Suppressor macrophage treated with lipopolysaccharide for 1 hour (primary cell): ENCODE data around the gene FTMT.
"Not testable (repeated sequence)": the region's sequence is repeated elsewhere in the genome, so short reads cannot be mapped to it uniquely, and the experiment has no call there.

ENCODE experiments used
- DNase-seq, 3 donors: peaks; one replicate each; pipeline ENCODE4 v3.0.0-alpha.2; 2020 to 2022

The FTMT gene

DNA sequence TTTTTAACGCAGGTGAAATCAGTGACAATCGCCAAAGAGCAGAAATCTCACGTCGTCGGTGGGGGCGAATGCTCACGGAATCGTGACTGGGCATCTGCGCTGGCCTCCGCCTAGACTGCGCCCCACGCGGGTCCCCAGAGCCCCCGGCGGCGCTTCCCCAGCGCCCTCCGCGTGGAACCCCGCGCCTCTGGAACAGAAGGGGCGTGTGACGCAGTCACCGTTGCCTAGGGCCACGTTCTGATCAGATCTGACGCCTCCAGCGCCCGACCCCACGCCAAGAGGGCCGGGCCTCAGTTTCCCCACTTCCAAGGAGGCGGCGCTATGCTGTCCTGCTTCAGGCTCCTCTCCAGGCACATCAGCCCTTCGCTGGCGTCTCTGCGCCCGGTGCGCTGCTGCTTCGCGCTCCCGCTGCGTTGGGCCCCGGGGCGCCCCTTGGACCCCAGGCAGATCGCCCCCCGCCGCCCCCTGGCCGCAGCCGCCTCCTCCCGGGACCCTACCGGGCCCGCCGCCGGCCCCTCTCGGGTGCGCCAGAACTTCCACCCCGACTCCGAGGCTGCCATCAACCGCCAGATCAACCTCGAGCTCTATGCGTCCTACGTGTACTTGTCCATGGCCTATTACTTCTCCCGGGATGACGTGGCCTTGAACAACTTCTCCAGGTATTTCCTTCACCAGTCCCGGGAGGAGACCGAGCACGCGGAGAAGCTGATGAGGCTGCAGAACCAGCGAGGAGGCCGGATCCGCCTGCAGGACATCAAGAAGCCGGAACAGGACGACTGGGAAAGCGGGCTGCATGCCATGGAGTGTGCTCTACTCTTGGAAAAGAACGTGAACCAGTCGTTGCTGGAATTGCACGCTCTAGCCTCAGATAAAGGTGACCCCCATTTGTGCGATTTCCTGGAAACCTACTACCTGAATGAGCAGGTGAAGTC lies at the start of gene FTMT:
Gene FTMT (plus strand): TSS at position 240 of the 932 bp plus-strand sequence. CDS start 82 bp downstream, at position 322.
- no peak for DNase-seq

DNA sequence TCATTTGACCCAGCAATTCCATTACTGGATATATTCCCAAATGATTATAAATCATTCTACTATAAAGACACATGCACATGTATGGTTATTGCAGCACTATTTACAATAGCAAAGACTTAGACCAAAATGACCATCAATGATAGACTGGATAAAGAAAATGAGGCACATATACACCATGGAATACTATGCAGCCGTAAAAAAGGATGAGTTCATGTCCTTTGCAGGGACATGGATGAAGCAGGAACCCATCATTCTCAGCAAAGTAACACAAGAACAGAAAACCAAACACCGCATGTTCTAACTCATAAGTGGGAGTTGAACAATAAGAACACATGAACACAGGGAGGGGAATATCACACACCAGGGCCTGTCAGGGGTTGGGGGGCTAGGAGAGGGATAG lies 46.4 kb upstream of the FTMT start:
- DNase-seq: not testable (repeated sequence)

DNA sequence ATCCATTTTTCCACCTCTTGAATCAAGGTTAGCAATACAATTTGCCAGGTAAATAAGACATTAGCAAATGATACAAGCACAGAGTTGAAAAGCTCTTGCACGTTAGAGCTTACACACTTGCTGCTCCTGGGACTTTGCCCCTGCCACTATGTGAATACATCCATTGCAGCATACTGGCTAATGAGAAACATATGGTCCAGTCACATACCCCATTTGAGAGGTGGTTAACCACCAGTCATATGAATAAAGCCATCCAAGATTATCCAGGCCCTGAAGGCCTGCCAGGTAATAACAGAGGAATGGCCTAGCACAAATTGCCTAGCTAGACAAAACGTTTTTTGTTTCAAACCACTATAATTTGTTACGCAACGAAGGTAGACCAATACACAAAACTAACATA lies 45.8 kb upstream of the FTMT start:
- DNase-seq: no peak

DNA sequence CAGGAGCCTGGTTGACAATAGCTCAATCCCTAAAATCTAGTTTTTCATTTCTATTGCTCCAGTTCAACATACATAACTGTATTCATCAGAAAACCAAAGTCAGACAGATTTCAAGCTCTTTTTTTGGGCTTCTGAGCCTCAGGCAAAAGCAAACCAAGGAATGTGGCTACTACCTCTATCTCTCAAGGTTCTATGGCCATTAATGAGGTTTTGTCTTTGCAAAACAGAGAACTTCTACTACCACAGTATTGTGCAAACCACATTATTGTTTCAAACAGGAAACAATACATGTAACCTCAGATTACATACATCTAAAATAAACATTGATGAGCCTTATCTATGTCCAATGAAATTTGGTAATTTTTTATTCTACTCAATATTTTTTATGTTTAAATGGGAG lies 35.5 kb upstream of the FTMT start:
- DNase-seq: no peak

DNA sequence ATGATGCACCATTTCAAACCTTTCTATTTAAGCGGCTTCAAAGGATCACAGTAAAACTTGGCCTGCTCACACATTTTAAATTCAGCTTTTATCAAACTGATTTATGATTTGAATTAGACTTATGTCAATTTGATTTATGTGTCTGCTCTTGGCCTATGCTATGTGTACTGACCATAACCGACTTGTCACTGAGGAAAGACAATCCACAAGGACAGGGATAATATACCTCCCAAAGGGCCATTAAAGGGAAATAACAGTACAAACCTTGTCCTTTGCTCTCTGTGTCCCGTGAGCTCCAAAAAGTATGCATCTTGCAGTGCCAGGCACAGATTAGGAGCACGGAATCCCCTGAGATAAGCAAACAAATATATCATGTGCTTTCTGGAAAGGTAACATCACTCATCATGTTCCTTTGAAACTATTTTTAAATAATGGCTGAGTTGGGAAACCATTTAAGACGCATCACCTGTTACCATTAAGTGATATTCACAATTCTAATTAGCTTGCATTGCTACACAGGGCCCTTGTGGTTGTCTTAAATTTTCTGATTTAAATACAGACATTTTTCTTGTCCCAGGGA lies 31.9 kb upstream of the FTMT start:
- no peak for DNase-seq

DNA sequence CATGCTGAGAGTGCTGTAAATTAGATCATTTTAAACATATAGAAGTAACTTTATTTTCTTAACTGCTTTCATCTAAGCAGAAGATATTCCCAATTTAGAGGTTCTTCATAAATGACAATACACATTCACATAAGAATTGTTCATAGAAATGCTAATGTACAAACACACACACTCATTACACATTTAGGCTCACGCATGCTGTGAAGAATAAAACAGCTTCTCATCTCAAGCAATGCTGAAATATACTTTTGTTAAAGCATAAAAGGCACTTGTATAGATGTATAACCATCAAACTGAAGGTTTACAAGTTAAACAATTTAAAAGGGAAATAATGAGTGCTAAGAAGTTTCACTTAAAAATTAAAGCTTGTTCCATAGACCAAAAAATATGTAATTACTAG lies 18.1 kb upstream of the FTMT start:
- DNase-seq: no peak

DNA sequence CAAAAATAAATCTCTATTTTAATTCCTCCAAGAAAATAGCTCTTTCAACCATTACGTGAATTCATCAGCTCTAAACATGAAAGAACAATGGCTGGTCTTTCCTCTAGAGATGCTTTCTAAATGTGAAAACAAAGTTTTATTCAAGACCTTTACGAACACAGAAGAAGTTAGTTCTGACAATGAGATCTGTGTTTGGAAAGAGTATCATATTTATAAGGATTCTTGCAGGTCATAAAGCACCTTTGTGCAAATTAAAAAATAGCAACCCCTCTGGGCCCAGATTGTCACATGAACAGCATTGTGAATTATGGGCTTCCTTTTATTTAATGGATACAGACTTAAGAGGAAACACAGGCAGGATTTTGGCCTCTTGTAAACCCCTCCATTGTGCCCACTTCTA lies 17.7 kb upstream of the FTMT start:
- DNase-seq: no peak

DNA sequence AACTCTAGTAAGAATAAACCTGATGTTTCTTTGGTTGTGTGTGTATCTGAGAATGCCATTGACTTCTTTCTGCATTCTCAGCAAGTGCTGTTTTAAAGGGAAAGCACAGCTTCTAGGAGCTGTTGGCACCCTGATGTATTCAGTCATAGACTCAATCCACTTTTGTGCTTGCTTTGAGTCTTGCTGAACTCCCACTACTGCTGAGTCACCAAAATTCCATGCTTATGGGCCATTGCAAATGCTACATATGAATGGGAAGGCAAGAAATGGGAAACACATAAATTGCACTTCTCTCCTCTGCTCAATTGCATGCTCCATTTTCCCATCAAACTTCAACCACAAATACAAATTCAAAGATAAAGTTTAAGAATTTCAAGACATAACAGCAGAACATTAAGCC lies 9.8 kb upstream of the FTMT start:
- DNase-seq: no peak

DNA sequence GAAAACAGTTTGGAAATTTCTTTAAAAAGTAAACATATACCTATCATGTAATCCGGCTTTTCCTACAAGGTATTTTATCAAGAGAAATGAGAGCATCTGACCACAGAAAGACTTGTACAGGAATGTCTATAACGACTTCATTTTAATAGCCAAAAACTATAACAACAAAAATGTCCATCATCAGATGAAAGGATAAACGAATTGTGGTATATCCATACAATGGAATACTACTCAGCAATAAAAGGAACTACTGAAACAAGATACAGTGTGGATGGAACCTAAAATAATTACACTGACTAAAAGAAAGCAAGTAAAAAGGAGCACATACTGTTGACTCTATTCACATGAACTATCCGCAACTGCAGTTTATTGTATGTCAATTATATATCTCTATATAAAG lies 1.4 kb upstream of the FTMT start:
- DNase-seq: no peak

DNA sequence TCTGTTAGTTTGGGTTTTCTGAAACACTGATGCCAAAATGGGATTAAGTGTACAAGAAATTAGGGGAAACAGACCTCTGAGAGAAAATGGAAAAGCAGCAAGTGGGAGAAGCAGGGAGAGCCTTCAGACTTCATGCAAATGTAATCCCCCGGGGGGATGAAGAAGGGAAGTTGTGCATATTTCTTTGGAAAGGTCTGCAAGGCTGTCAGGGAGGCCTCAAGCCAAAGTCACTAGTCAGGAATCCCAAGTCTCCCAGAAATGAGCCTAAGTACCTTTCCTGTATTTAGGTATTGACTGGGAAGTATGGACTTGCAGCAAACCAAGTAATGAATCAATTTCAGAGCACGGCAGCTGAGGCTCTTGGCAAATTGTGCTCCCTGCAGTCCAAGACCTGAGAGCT lies 2.2 kb downstream of the FTMT start:
- DNase-seq: no peak

DNA sequence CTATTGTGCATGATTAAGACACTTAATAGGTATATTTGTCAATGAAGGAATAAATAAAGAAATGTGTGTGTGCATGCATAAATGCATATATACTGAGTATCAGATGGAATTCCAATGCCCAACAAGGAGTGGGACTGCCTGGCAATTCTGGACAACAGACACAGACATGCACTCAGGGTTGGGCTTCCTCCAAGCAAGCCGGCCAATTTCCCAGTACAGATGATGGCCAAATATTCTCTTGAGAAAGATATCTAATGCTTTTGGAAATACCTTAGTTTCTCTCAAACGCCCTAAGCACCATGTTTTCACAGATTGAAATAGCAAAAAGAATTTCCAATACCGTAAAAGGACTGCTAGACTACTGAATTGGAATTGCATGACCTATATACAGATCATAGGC lies 11.1 kb downstream of the FTMT start:
- DNase-seq: no peak

DNA sequence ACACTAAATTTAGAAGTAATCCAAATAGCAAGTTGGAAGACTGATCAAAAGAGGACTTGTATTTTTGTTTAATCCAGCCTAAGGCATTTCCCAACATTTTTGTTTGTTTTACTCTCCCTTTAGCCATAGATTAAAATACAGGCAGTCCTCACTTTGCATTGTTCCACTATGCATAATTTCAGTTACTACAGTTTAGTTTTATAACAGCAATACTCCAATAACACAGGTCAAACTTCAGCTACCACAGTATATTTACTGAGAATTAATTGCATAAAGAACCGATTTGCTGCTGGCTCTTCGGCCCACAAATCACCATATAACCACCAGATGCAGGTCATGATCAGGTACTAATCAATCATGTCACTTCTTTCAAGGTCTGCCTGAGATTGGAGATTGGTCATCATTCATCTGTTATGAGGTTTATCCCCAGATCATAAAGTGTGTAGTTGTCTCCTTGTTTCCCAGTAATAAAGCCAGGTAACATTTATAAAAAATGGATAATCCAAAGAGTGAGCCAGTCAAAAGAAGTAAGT lies 12.1 kb downstream of the FTMT start:
- no peak for DNase-seq

DNA sequence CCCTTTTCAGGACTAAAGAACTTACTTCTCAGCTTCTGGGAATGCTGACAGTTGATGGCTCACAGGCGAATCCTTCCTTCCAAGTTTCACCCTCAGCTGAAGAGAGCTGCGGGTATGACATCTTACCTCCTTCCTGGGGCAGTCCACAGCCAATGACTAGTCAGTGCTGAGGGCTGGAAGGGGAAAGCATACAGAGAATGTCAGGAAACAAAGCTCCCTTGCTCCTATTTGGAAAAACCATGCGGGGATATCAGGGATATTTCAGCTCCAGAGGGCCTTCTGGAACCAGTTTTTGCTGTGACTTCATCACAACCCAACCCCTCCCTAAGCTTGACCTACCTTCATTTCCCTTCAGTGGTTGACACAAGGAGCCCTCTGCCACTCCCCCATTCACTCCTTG lies 15.7 kb downstream of the FTMT start:
- DNase-seq: no peak

DNA sequence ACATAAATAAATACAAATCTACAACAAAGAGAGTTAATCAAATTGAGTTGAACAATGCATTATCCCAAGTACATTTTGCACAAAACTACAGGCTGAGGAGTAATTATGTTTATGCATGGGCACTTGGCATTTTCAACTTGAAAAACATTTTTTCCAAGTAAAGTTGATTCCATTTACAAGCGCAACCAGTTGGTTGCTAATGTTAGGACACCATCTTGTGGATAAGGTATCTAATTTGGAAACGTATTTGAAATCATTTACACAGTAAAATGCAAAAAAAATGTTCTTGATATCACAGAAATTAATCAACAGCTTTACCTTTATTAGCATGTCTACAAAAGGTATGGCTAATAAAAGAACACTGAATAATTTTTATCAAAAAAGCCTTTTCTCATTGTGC lies 18.8 kb downstream of the FTMT start:
- DNase-seq: no peak

DNA sequence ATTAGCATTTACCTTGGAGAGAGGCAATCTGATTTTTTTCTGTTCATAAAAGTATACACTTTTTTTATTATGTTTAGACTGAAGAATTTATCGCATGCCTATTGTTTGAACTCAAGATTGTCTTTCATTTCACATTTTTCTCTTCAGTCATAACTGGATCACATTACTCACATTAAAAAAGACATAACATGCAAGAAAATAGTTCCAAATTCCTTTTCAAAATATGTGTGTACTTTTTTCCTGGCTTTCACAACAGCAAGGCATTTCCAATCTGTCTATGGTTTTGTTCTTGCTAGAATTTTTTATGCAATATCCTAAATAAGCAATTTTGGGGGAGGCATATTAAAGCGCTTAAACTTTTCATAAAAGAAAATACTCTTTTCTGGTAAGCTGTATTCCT lies 21.2 kb downstream of the FTMT start:
- DNase-seq: no peak

DNA sequence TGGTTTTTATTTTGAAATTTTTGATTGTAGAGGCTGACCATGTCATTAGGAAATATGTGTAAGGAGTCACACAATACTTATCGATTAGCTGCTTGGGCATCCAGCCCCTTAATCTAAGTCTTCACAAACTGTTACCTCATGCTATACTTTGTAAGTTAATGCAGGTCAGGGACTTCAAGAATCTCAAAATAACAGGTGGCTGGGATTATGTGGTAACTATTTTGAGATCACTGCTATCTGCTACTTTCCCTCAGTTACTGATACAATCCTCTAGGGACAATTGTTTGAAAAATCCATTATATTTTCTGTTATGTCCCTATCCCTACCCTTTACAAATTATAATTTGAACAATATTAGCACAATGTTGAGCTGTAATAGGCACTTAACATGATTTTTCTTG lies 21.7 kb downstream of the FTMT start:
- no peak for DNase-seq

DNA sequence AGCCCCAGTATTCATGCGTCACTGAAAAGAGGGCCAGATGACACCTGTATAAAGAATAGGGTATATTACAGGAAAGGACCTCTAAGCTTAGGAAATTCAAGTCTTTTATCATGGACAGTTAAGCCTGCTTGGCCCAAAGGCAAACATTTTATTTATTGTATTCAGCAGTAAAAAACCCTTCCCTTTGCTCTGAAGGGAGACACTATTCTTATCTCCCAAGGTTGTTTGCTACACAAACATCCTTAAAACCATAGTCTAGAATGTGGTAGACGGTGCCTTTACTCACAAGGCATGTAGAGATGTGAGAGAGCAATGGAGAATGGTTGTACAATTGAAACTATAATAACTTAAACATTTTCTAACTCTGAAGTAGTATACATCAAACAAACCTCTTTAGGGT lies 33.9 kb downstream of the FTMT start:
- no peak for DNase-seq

DNA sequence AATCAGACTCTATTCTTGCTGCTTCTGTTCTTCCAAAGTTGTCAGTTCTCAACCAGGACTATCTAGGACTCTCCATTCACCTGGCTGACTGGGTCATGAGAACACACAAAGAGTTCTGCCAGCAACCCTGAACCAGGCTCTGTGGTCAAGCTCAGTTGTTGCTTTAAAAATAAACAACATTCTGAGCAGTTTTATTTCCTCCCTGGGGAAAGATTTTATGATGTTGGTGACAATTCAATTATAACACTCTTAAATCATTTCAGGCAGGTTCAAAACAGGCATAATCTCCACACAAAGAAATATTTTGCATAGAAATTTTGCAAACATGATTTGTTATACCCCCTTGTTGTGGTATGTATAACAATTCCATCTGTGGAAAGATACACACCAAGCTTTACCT lies 36.0 kb downstream of the FTMT start:
- DNase-seq: no peak

DNA sequence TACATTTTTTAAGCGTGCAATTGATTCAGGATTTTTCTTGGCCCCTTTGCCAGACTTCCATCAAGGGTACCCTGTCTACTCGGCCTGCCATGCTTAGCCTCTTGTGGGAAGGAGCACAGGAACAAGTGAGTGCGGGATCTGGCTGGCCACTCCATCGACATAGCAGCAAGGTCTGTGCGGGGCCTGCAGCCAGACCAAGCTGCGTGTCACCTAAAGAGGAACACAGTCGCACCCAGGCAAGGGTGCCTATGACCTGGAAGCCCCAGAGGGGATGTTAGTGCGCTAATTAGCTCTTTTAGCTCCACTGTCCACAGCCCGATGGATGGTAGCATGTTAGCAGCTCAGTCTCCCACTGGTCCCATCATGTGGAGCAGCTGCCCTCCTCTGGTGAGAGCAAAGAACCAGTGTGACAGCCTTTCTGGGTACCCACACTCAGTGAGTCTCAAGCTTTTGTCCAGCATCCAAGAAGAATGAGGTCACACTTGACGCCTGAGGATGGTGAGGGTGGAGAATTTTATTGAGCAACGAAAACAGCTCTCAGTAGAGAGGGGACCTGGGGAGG lies 38.7 kb downstream of the FTMT start:
- no peak for DNase-seq

DNA sequence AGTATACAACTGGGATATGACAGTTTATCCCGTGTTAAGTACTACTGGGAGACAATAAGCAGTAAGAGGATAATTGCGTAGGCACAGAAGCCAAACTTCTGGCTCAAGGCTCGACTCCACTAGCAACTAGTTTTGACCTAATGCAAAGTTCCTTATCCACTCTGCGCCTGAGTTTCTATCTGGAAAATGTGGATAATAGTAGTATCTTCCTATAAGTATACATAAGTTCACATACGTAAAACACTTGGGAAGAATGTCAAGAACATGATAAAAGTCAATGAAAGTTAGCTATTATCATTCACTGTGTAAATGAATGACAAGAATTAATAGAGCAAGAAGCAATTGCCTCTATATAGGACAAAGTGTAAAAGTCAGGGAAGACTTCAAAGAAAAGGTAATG lies 45.7 kb downstream of the FTMT start:
- no peak for DNase-seq

DNA sequence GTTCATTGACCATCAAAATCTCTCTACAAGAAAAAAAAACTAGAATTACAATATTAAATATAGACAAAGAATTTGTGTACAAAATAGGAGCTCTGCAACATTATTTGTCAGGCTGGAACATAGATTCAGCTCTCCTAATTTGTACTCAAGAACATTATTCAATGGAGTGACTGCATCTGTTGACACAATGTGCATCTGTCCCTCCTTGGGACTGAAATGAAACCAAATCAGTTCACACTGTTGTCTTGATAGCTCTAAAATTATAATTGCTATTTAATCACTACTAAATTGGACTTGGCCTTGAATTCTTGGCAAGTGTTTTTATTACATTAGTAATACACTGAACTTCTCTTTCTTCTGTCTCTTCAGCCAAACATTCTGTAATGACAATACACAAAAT lies 47.7 kb downstream of the FTMT start:
- no peak for DNase-seq
